Ammon's horn (tissue), 1 donor: Measurements from ENCODE around the gene KRT77.
"Not testable (repeated sequence)": the region's sequence is repeated elsewhere in the genome, so short reads cannot be mapped to it uniquely, and the experiment has no call there.

Experiments used
- DNase-seq: peaks from one replicate; pipeline ENCODE4 v3.0.0-alpha.2; 2016; ENCODE audit warnings: low spot score

The KRT77 gene

GRCh38 chr12:52703424-52703823 is at the start of gene KRT77:
Gene KRT77 (minus strand): TSS chr12:52703524. CDS start chr12:52703434, 90 bp downstream.
- no peak for DNase-seq

- DNase-seq, result no peak
These were observed 49.2 kb upstream of the KRT77 start for GRCh38 chr12:52752516-52752915.

GRCh38 chr12:52751795-52752194 is 48.5 kb upstream of the KRT77 start:
- DNase-seq, result no peak

- DNase-seq, result not testable (repeated sequence)
These were observed 47.2 kb upstream of the KRT77 start for GRCh38 chr12:52750532-52750931.

GRCh38 chr12:52749827-52750226 is 46.5 kb upstream of the KRT77 start:
- peak; percentile 7 for DNase-seq

- DNase-seq, result no peak
These were observed 45.3 kb upstream of the KRT77 start for GRCh38 chr12:52748578-52748977.

GRCh38 chr12:52745554-52745953 is 42.2 kb upstream of the KRT77 start:
- no peak for DNase-seq

GRCh38 chr12:52744493-52745156 is 41.3 kb upstream of the KRT77 start:
- no peak for DNase-seq

- no peak for DNase-seq
These were observed 39.6 kb upstream of the KRT77 start for GRCh38 chr12:52742822-52743457.

GRCh38 chr12:52742196-52742580 is 38.9 kb upstream of the KRT77 start:
- no peak for DNase-seq

- peak; percentile 7 for DNase-seq
These were observed 38.3 kb upstream of the KRT77 start for GRCh38 chr12:52741375-52742195.

GRCh38 chr12:52740584-52740983 is 37.3 kb upstream of the KRT77 start:
- peak; percentile 35 for DNase-seq

- no peak for DNase-seq
These were observed 36.6 kb upstream of the KRT77 start for GRCh38 chr12:52739963-52740362.

- DNase-seq, result no peak
These were observed 32.7 kb upstream of the KRT77 start for GRCh38 chr12:52735816-52736632.

GRCh38 chr12:52735106-52735505 is 31.8 kb upstream of the KRT77 start:
- DNase-seq, result no peak

- no peak for DNase-seq
These were observed 27.5 kb upstream of the KRT77 start for GRCh38 chr12:52730793-52731192.

GRCh38 chr12:52730383-52730782 is 27.1 kb upstream of the KRT77 start:
- DNase-seq, result no peak

GRCh38 chr12:52729147-52729546 is 25.8 kb upstream of the KRT77 start:
- DNase-seq, result no peak

GRCh38 chr12:52728374-52728773 is 25.1 kb upstream of the KRT77 start:
- no peak for DNase-seq

- DNase-seq, result no peak
These were observed 23.7 kb upstream of the KRT77 start for GRCh38 chr12:52727037-52727436.

GRCh38 chr12:52726451-52726850 is 23.1 kb upstream of the KRT77 start:
- no peak for DNase-seq

- DNase-seq, result no peak
These were observed 21.1 kb upstream of the KRT77 start for GRCh38 chr12:52724384-52724783.
